GM12865 (cell line): Measurements from ENCODE around the gene ROR1.
"Not testable (repeated sequence)": the region's sequence is repeated elsewhere in the genome, so short reads cannot be mapped to it uniquely, and the experiment has no call there.

Experiments used
- DNase-seq: peaks from one replicate; pipeline ENCODE4 v3.0.0; 2010; ENCODE audit warnings: low read depth
- H3K4me3 ChIP-seq: 2 replicates; pipeline ENCODE4 v1.5.1; 2011; ENCODE audit warnings: mild to moderate bottlenecking, low read depth, low read length, control low read depth
- TF ChIP-seq, protein P1 (sequence below): IDR thresholded peaks from 2 replicates; pipeline ENCODE4 v1.5.1; 2011; ENCODE audit warnings: low read length, control low read depth, low read depth, inconsistent platforms; ENCODE audit not compliant: insufficient read depth; ENCODE audit errors: missing control alignments

Gene ROR1

DNA sequence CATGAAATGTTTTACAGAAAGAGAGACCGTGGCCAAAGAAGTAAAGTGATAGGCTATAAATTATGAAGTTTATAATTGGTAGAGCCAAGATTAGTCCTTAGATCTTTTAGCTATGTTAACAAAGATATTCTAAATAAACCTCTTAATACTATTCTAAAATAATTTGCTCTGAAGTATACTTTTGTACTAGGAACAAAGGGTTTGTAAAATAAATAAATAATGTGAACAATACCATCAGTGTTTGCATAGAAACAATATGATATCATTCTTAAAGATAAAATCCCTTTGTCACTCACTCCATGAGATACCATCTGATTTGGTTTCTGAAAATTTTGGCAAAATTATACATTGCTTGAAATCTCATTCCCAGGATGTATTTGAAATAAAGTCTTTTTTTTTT lies 322.0 kb downstream of the ROR1 start:
- no peak overlapping the region for H3K4me3 ChIP-seq
- no peak for DNase-seq
- TF ChIP-seq, protein P1, sequence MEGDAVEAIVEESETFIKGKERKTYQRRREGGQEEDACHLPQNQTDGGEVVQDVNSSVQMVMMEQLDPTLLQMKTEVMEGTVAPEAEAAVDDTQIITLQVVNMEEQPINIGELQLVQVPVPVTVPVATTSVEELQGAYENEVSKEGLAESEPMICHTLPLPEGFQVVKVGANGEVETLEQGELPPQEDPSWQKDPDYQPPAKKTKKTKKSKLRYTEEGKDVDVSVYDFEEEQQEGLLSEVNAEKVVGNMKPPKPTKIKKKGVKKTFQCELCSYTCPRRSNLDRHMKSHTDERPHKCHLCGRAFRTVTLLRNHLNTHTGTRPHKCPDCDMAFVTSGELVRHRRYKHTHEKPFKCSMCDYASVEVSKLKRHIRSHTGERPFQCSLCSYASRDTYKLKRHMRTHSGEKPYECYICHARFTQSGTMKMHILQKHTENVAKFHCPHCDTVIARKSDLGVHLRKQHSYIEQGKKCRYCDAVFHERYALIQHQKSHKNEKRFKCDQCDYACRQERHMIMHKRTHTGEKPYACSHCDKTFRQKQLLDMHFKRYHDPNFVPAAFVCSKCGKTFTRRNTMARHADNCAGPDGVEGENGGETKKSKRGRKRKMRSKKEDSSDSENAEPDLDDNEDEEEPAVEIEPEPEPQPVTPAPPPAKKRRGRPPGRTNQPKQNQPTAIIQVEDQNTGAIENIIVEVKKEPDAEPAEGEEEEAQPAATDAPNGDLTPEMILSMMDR = no peak

DNA sequence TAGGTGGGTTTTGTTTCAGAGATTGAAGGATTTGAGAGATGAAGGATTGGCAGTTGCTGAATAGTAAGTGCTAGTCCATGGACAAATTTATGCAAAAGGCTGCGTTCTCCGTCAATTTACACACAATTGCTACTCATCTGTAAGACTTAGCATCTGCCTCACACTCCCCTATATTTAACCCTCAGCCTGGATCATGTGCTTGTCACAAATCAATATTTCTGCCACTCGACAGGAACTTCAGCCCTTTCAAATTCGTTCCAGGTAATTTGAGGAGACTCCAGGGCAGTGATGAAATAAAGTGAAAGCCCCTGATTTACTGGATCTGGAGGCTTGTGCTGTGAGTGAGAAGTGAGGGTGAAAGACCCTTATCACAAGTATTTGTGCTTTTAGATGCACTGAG lies 324.0 kb downstream of the ROR1 start:
- TF ChIP-seq, protein P1 = no peak
- DNase-seq = no peak
- H3K4me3 ChIP-seq = no peak overlapping the region

DNA sequence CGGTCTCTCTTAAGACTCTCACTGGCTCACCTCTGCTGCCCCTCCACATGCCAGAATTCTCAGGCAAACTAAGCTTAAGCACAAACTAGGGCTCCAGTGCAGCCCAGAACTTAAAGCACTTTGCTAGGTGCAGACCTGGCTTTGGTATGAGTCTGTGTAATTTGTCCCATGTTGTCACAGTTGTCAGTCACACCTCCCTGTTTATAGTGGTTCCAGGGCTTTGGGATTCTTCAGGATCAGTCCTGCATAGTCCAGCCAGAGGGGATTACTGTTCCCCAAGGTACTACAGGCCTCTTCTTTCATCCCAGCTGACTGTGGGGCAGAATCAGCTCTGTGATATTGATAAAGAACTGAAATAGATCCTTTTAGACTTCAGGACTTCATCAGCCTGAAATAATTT lies 324.6 kb downstream of the ROR1 start:
- H3K4me3 ChIP-seq = no peak overlapping the region
- TF ChIP-seq, protein P1 = no peak
- no peak for DNase-seq

DNA sequence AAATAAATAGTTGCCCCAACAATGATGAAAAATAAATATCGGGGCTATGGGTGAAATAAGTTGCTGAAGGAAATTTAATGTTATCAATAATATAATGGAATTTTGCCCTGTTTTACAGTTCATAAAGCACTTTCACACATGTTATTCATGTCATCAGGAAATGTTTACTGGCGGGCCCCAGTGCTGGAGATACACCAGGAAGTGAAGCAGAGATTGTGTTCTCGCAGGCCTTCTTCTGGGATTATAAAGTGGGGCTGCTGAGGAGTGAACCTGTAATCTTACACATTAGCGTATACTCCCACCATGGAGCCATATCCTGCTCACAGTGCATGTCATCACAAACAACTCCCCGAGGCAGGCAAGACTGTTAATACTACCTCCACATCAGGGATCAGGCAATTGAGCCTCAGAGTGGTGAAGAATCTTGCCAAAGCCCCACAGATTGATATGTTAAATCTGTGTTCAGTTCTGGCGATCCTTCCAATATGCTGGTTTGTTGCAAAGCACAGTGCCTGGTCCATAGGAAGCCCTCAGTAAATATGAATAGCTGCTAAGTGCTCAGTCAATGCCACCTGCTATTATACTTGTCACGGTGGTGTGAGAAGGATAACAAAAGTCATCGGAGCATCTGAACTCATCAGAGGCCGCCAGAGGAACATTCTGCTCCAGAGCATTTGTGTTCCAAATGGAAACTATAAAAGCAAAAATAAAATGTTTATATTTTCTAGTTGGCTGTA lies 325.2 kb downstream of the ROR1 start:
- TF ChIP-seq, protein P1 = no peak
- no peak for DNase-seq
- no peak overlapping the region for H3K4me3 ChIP-seq

DNA sequence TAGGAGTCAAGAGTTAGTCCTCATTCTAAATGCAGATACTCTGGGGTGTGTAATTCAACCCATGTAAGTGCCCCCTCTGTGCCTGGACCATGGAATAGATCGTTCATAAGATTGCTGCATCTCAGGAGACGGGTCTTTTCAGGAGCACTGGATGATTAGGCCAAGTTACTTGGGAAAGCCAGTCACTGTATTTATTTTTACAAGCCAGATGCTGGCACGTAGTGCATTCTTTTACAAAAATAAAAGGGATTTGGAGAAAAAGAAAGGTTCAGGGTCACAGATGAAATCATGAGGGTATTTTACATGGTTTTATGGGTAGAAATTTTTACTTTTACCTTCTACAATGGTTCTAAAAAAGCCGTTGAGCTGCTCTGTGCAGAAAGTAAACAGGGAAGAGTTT lies 327.0 kb downstream of the ROR1 start:
- DNase-seq = no peak
- H3K4me3 ChIP-seq = no peak overlapping the region
- TF ChIP-seq, protein P1 = no peak

DNA sequence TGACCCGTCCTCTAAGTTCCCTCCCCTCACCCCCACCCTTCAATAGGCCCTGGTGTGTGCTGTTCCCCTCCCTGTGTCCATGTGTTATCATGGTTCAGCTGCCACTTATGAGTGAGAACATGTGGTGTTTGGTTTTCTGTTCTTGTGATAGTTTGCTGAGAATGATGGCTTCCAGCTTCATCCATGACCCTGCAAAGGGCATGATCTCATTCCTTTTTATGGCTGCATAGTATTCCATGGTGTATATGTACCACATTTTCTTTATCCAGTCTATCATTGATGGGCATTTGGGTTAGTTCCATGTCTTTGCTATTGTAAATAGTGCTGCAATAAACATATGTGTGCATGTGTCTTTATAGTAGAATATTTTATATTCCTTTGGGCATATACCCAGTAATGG lies 330.8 kb downstream of the ROR1 start:
- not testable (repeated sequence) for DNase-seq

DNA sequence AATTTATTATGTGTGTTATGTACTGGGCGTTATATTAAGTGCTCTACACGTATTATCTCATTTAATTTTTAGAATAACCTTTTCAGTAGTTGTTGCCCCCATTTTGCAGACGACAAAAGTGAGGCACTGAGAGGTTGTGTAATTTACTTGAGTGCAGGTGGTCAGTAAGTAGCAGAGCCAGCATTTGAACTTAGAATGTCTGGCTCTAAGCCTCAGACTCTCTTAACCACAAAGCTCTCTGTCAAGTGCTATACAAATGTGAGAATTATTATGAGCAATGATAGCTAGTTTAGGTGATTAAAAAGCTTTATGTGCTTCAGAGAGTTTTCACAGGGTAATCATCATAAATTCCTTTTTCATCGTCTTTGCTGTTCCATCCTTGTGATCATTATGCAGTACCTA lies 333.3 kb downstream of the ROR1 start:
- TF ChIP-seq, protein P1 = no peak
- DNase-seq = no peak
- H3K4me3 ChIP-seq = no peak overlapping the region

More for the DNA sequence above, 330.8 kb downstream of the ROR1 start:
- H3K4me3 ChIP-seq = not testable (repeated sequence)

DNA sequence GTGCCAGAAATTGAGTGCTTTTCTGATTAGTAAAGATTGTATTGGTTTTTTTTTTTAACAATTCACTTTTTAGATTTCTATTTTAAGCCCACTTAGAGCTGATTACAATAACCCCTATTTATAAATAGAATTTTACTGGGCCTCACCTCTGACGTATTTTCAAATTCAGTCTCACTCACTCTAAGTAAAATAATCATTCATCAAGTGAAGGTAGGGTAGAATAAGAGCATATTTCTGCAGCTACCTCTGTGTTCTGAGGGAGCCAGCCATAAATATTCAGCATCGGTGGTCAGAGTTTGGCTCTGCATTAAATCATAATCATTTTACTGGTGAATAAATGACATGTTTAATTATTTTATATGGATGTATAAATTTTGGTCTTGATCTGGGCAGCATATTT lies 333.8 kb downstream of the ROR1 start:
- DNase-seq = no peak
- TF ChIP-seq, protein P1 = no peak
- H3K4me3 ChIP-seq = no peak overlapping the region
